HepG2 (cell line): ENCODE results near the gene SERPINI1. TPM values are rescaled to one million over a fixed set of nuclear protein-coding genes. Genes with fewer than 3 reads are reported as not detected.
A peak's percentile ranks its signal among the peaks of the same experiment; 100 is the strongest.

Experiments used
- BHLHE40 ChIP-seq: IDR thresholded peaks from 2 replicates; pipeline ENCODE4 v1.6.1; 2011; ENCODE audit warnings: low read length, improper control_type of control experiment
- CBFB ChIP-seq: sonication (generic); formaldehyde crosslinking; IDR thresholded peaks from 2 replicates; pipeline ENCODE4 v1.4.0; 2020; ENCODE audit warnings: missing genetic modification reagents
- ESRRA ChIP-seq: sonication (generic); formaldehyde crosslinking; IDR thresholded peaks from 2 replicates; pipeline ENCODE4 v1.5.1; 2020; ENCODE audit warnings: mild to moderate bottlenecking, low read depth, missing genetic modification reagents
- ETV5 ChIP-seq: IDR thresholded peaks from 2 replicates; pipeline ENCODE4 v1.6.1; 2018; ENCODE audit warnings: missing biosample characterization, missing genetic modification reagents, inconsistent platforms, borderline replicate concordance
- GATAD2A ChIP-seq: IDR thresholded peaks from 2 replicates; pipeline ENCODE4 v1.6.1; 2016
- GFI1 ChIP-seq: sonication (generic); formaldehyde crosslinking; IDR thresholded peaks from 2 replicates; pipeline ENCODE4 v1.5.0; 2020; ENCODE audit warnings: missing genetic modification reagents, mild to moderate bottlenecking, borderline replicate concordance
- KDM5A ChIP-seq: fragments of 200-600 bp; sonication (generic); IDR thresholded peaks from 2 replicates; pipeline ENCODE4 v1.7.0; 2018; ENCODE audit warnings: antibody characterized with exemption, mild to moderate bottlenecking, low read length, borderline replicate concordance
- MAF1 ChIP-seq: sonication (generic); formaldehyde crosslinking; IDR thresholded peaks from 2 replicates; pipeline ENCODE4 v1.5.0; 2020; ENCODE audit warnings: missing genetic modification reagents, borderline replicate concordance
- MIXL1 ChIP-seq: IDR thresholded peaks from 2 replicates; pipeline ENCODE4 v1.6.1; 2016
- NR2F1 ChIP-seq, 2 experiments: fragments of 450-650 bp in 1 of 2; formaldehyde crosslinking in 1 of 2; IDR thresholded peaks; 2 replicates each; pipeline versions ENCODE4 v1.5.0 to v1.6.1; 2016 to 2020; ENCODE audit warnings: mild to moderate bottlenecking in 1 of 2, missing compliant biosample characterization in 1 of 2, missing genetic modification reagents in 1 of 2, moderate library complexity in 1 of 2
- SOX13 ChIP-seq, 3 experiments: fragments of 450-650 bp in 1 of 3; sonication (generic) in 1 of 3; formaldehyde crosslinking in 1 of 3; IDR thresholded peaks in 2 of 3; conservative IDR thresholded peaks in 1 of 3; 2 replicates each; pipeline versions ENCODE4 v1.5.0 to v1.6.1; 2016 to 2020; ENCODE audit warnings: antibody characterized with exemption in 1 of 3, mild to moderate bottlenecking in 1 of 3, missing compliant biosample characterization in 1 of 3, missing genetic modification reagents in 1 of 3, moderate library complexity in 1 of 3
- ZFP62 ChIP-seq: sonication (generic); formaldehyde crosslinking; IDR thresholded peaks from 2 replicates; pipeline ENCODE4 v1.4.0; 2020; ENCODE audit warnings: missing genetic modification reagents
- ZNF614 ChIP-seq: IDR thresholded peaks from 2 replicates; pipeline ENCODE4 v1.6.1; 2018; ENCODE audit warnings: missing biosample characterization, missing genetic modification reagents, inconsistent platforms, borderline replicate concordance
- polyA plus RNA-seq, 8 experiments: library from polyadenylated mRNA; depleted of rRNA in 3 of 8; stranded (reverse) in 7 of 8; unstranded in 1 of 8; fragments of >200 nt; fragmentation: Illumina TruSeq in 4 of 8; extraction: Trizol in 4 of 8; gene quantifications; 2 replicates each; pipeline versions ENCODE4 v1.2.1 to v1.2.3, GENCODE V29; 2011 to 2016; ENCODE audit warnings: low read depth in 4 of 8, missing spikeins in 1 of 8, mixed read lengths in 1 of 8; ENCODE audit not compliant: insufficient read depth in 1 of 8
- total RNA-seq, 5 experiments: library from RNA; depleted of rRNA; stranded (reverse); fragments of >200 nt; fragmentation: Illumina TruSeq; extraction: Trizol; gene quantifications; 2 replicates each; pipeline ENCODE4 v1.2.3, GENCODE V29; 2016; ENCODE audit warnings: low read depth in 1 of 5
- TF ChIP-seq, protein P1 (sequence below): IDR thresholded peaks from 2 replicates; pipeline ENCODE4 v1.4.0; 2020; ENCODE audit warnings: mild to moderate bottlenecking, missing genetic modification reagents
- TF ChIP-seq, protein P2 (sequence below): sonication (generic); formaldehyde crosslinking; IDR thresholded peaks from 2 replicates; pipeline ENCODE4 v1.4.0; 2020; ENCODE audit warnings: mild to moderate bottlenecking, missing genetic modification reagents, borderline replicate concordance

Gene SERPINI1
- total and polyA plus RNA-seq, 2 of the 13 experiments (the other 11 are each of a cell fraction or from before 2014, with no cell fraction given) = 14.7 to 58.0 TPM

DNA sequence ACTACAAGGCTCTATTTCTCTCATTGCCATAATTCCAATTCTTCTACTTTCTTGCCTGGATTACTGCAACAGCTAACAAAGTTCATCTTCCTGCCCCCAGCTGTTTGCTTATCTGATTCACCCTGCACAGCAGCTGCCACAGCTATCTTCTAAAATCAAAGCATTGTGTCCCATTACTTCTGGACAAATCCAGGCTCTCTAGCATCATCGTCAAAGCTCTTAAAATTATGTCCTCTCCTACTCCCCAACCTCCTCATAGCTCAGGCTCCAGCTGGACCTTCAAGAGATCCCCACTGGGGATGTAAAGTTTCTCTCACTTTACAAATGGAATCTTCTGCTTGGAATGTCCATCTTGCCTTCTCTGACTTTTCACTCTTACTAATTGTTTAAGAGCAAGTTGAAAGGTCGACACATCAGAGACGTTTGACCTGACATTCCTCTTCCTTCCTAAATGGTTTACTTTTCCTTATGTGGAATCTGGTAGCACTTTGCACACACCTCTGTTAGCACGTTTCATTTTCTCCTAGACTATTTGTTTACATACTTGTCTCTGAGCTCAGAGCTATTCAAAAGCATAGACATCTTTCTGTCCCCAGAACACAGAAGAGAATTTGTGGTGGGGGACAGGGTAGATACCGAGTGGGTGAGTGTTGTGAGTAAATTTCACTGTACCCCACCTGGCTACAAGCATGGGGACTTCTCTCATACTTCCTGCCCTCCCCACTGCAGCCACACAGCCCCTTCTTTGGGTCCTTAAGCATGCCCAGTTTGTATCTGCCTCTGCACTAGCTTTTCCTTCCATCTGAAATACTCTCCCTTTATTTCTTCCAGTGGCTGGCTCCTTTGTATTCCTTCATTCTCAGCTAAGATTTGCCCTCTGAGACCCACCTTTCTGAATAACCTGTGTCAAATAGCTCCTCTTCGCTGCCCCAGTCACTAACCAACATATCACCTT, 77.9 kb downstream of the SERPINI1 start (continued):
- TF ChIP-seq BHLHE40 (peak; percentile 40; the same call in 1 of the 2 replicates), GATAD2A (peak; percentile 79), CBFB (no peak), ESRRA (CRISPR knock-in tag) (no peak), SOX13 (IDR thresholded peaks at IDR 0.05) (no peak), SOX13 (CRISPR knock-in tag; conservative IDR thresholded peaks at IDR 0.05 in 1 of 2, IDR thresholded peaks at IDR 0.05 in 1 of 2) (peak in 1 of 2 experiments; percentile 69; a peak in 2 of 4 replicates), NR2F1 (CRISPR knock-in tag; IDR thresholded peaks at IDR 0.05) (no peak), ZFP62 (CRISPR knock-in tag) (no peak), MIXL1 (CRISPR knock-in tag) (0 out of 2 replicates have a peak, but pooled peaks have one; percentile 11), ETV5 (CRISPR knock-in tag) (0 out of 2 replicates have a peak, but pooled peaks have one; percentile 2), KDM5A (no peak), ZNF614 (CRISPR knock-in tag) (0 out of 2 replicates have a peak, but pooled peaks have one; percentile 54), GFI1 (CRISPR knock-in tag) (peak; percentile 84), MAF1 (no peak)
- TF ChIP-seq, protein P1, sequence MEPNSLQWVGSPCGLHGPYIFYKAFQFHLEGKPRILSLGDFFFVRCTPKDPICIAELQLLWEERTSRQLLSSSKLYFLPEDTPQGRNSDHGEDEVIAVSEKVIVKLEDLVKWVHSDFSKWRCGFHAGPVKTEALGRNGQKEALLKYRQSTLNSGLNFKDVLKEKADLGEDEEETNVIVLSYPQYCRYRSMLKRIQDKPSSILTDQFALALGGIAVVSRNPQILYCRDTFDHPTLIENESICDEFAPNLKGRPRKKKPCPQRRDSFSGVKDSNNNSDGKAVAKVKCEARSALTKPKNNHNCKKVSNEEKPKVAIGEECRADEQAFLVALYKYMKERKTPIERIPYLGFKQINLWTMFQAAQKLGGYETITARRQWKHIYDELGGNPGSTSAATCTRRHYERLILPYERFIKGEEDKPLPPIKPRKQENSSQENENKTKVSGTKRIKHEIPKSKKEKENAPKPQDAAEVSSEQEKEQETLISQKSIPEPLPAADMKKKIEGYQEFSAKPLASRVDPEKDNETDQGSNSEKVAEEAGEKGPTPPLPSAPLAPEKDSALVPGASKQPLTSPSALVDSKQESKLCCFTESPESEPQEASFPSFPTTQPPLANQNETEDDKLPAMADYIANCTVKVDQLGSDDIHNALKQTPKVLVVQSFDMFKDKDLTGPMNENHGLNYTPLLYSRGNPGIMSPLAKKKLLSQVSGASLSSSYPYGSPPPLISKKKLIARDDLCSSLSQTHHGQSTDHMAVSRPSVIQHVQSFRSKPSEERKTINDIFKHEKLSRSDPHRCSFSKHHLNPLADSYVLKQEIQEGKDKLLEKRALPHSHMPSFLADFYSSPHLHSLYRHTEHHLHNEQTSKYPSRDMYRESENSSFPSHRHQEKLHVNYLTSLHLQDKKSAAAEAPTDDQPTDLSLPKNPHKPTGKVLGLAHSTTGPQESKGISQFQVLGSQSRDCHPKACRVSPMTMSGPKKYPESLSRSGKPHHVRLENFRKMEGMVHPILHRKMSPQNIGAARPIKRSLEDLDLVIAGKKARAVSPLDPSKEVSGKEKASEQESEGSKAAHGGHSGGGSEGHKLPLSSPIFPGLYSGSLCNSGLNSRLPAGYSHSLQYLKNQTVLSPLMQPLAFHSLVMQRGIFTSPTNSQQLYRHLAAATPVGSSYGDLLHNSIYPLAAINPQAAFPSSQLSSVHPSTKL = peak; percentile 78
- TF ChIP-seq, protein P2, sequence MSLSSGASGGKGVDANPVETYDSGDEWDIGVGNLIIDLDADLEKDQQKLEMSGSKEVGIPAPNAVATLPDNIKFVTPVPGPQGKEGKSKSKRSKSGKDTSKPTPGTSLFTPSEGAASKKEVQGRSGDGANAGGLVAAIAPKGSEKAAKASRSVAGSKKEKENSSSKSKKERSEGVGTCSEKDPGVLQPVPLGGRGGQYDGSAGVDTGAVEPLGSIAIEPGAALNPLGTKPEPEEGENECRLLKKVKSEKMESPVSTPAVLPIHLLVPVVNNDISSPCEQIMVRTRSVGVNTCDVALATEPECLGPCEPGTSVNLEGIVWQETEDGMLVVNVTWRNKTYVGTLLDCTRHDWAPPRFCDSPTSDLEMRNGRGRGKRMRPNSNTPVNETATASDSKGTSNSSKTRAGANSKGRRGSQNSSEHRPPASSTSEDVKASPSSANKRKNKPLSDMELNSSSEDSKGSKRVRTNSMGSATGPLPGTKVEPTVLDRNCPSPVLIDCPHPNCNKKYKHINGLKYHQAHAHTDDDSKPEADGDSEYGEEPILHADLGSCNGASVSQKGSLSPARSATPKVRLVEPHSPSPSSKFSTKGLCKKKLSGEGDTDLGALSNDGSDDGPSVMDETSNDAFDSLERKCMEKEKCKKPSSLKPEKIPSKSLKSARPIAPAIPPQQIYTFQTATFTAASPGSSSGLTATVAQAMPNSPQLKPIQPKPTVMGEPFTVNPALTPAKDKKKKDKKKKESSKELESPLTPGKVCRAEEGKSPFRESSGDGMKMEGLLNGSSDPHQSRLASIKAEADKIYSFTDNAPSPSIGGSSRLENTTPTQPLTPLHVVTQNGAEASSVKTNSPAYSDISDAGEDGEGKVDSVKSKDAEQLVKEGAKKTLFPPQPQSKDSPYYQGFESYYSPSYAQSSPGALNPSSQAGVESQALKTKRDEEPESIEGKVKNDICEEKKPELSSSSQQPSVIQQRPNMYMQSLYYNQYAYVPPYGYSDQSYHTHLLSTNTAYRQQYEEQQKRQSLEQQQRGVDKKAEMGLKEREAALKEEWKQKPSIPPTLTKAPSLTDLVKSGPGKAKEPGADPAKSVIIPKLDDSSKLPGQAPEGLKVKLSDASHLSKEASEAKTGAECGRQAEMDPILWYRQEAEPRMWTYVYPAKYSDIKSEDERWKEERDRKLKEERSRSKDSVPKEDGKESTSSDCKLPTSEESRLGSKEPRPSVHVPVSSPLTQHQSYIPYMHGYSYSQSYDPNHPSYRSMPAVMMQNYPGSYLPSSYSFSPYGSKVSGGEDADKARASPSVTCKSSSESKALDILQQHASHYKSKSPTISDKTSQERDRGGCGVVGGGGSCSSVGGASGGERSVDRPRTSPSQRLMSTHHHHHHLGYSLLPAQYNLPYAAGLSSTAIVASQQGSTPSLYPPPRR (CRISPR knock-in tag) = no peak
